GM18861 (cell line): Measurements from ENCODE around the gene GBX2.

Experiments used
- ATAC-seq: cut with Tn5 transposase; IDR thresholded peaks from one replicate; pipeline ENCODE4 v1.9.1; 2021; ENCODE audit not compliant: unreplicated experiment

Gene GBX2

GRCh38 chr2:236169151-236169721, 1.1 kb upstream of the GBX2 start:
- no peak for ATAC-seq

DNA sequence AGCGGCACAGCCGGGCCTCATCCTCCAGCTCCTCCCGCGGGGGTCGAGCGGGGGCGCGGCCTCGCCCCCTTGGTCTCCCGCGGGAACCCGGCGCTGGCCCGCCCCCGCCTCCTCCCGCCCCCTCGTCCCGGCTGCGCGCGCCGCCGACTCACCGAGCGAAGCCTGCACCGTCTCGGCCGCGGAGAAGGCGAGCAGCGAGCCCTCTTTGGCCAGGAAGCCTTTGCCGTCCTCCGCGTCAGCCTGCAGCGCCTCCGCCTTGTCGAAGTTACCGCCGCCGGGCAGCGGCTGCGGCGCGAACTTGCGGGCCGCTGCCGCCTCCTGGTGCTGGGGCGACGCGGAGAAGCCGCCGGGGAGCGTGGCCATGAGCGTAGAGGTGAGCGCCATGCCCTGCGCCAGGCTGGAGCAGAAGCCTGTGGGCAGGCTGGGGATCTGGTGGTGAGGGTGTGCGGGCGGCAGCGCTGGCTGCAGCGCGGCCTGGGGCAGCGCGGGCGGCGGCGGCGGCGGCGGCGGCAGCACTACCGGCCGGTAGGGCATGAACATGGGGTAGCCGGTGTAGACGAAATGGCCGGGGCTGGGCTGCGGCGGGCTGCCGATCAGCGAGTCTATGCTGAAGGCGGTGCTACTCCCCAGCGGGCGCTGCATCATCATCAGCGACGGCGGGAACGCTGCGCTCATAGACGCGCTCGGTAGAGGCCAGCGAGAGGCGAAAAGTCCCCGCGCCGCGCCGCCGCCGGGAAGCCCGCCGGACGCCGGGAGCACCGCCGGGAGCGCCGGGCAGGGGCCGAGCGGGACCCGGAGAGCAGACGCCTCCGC, 683 bp downstream of the GBX2 start:
- ATAC-seq, result no peak

- ATAC-seq, result no peak
Measured at GRCh38 chr2:236166796-236167296, 1.3 kb downstream of the GBX2 start.

- no peak for ATAC-seq
Measured at GRCh38 chr2:236165842-236166795, 2.1 kb downstream of the GBX2 start.

GRCh38 chr2:236164925-236165841, 3.0 kb downstream of the GBX2 start:
- no peak for ATAC-seq

- ATAC-seq, result no peak
Measured at GRCh38 chr2:236164201-236164924, 3.8 kb downstream of the GBX2 start.

DNA sequence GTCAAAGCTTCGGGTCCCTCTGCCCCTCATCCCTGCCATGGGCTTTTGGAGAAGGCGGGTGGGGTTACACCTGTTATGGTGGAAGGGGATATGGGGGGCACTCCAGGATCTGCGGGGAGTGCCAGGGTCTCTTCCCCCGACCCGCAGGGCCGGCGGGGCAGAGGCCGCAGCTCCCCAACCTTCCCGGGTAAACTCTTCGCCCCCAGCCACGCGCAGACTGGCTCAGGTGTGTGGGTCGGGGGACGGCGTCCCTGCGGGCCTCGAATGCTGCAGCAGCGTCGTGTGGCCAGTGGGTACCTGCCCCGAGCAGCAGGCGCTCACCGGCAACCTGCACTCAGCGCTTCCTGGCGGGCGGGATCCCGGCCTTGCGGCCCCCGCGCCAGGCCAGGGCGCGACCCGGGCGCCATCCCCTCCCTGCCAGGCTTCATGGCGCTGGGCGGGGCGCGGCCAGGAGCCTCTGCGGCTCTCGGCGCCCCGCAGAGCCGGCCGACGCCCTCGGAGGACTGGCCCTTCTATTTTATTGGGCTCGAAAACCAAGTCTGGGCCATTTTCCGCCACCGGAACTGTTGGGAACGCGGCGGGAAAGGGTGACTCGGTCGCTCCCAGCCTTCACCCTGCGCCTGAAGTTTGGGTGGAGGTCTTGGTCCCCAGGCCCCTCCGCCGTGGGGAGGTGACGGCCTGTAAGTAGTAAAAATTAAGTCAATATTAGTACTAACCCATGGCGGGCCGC, 4.5 kb downstream of the GBX2 start:
- ATAC-seq, result no peak

- ATAC-seq, result no peak
Measured at GRCh38 chr2:236162882-236163470, 5.2 kb downstream of the GBX2 start.

DNA sequence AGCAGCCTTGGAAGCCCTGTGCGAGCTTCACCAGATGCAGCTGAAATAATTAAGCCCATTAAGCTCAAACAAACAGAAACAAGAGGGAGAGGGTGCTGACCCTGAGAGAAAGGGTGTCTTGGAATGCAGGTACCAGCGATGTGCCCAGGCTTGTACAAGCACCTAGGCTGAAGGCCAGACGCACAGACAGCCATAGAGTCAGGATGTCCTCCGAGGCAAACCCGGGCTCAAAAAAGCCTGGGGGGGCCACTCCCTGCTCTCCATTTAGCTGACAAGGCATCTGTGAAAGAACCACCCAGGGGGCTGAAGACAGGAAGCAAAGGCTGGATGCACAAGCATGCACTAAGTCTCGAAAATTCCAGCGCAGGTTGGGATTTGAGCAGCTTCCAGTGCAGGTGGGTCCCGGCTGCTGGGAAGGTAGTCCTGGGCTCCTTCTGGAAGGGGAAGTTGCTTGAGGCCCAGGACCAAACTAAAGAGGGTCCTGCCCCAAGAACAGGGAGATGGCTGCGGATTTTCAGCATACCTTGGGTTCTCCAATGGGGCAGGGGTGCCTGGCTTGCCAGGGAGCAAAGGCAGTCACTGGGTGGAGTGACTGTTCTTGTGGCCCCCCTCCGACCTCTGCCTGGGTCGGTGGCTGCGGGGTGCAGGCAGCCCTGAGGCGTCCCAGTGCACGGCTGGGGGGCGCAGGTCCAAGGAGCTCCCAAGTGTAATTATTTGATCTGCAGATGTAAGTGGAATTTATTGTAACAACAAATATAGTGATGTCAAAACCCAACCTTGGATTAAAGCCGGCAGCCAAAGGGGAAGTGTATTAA, 5.9 kb downstream of the GBX2 start:
- no peak for ATAC-seq

GRCh38 chr2:236161531-236161930, 6.7 kb downstream of the GBX2 start:
- ATAC-seq, result no peak

- no peak for ATAC-seq
Measured at GRCh38 chr2:236161082-236161462, 7.1 kb downstream of the GBX2 start.

GRCh38 chr2:236160366-236161081, 7.7 kb downstream of the GBX2 start:
- no peak for ATAC-seq

- ATAC-seq, result no peak
Measured at GRCh38 chr2:236159778-236160170, 8.4 kb downstream of the GBX2 start.

GRCh38 chr2:236158969-236159777, 9.0 kb downstream of the GBX2 start:
- no peak for ATAC-seq

DNA sequence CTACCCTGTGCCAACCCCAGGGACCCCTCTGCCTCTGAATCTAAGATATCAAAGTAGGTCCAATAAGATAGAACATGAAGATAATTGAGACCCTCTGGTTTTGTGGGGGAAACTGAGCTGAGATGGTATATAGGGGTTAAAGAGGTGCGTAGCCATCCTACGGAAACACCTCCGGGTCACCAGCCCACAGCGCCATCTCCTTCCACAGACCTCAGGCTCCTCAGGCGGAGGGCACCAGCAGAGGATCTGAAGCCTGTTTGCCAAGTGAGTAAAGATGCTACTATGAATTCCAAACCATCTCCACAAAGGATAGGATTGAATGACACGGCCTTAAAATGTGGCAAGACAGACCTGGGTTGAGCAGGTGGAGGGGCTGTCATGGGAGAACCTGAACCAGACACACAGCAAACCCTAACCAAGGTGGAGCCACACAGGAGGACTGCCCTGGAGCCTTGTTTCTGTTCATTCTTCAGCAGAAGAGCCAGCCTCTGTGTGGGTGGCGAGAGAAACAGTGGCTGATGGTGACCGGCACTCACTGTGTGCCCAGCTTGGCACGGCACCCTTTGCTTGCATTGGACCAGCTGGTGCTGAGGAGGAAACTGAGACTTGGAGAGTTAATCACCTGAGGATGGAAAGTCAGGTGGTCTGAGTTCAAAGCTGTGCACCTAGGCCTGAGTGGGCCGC, 10.2 kb downstream of the GBX2 start:
- no peak for ATAC-seq

DNA sequence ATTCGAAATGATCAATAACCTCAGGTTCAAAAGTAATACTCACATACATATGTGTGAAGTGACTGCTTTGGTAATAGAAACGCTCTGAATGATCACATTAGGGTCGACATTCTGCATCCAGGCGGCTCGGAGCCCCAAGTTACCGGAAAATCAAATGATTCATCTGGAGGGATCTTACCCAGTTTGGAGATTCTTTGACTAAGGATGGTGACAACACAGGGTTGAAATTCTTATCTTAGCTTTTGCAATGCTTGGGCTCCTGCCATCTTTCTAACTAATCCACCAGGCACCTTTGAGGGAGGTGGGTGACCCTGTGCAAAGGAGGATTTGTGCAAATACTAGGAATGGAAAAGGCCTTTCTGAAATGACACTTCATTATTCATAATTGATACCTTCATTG, 10.8 kb downstream of the GBX2 start:
- ATAC-seq, result no peak
